Esophagus (tissue), 2 donors: ENCODE data around the gene CEBPB. TPM values are rescaled to one million over a fixed set of nuclear protein-coding genes. Genes with fewer than 3 reads are reported as not detected.

Source experiments
- H3K27ac ChIP-seq, 2 donors: one replicate each; pipeline ENCODE4 v1.5.1; 2013; ENCODE audit warnings: low read depth in 2 of 2, mild to moderate bottlenecking in 2 of 2, inconsistent platforms in 1 of 2, low read length in 1 of 2, moderate library complexity in 1 of 2
- H3K27me3 ChIP-seq, 2 donors: one replicate each; pipeline ENCODE4 v1.6.1; 2013; ENCODE audit warnings: low read length in 2 of 2, control low read depth in 1 of 2, mild to moderate bottlenecking in 1 of 2; ENCODE audit not compliant: insufficient read depth in 2 of 2, control insufficient read depth in 1 of 2
- H3K36me3 ChIP-seq, 2 donors: one replicate each; pipeline ENCODE4 v1.6.1; 2013; ENCODE audit warnings: low read length in 1 of 2; ENCODE audit not compliant: control insufficient read depth in 2 of 2, insufficient read depth in 2 of 2
- H3K4me1 ChIP-seq, 2 donors: one replicate each; pipeline ENCODE4 v1.6.1; 2013; ENCODE audit warnings: low read length in 1 of 2; ENCODE audit not compliant: control insufficient read depth in 2 of 2, insufficient read depth in 2 of 2
- H3K4me3 ChIP-seq, 2 donors: one replicate each; pipeline ENCODE4 v1.5.1; 2013; ENCODE audit warnings: low read length in 2 of 2, mild to moderate bottlenecking in 2 of 2, low read depth in 1 of 2, moderate library complexity in 1 of 2
- H3K9me3 ChIP-seq, 2 donors: one replicate each; pipeline ENCODE4 v1.6.1; 2013; ENCODE audit warnings: mild to moderate bottlenecking in 2 of 2, low read depth in 1 of 2, low read length in 1 of 2, moderate library complexity in 1 of 2; ENCODE audit not compliant: control insufficient read depth in 2 of 2, insufficient read depth in 1 of 2
- WGBS, 2 donors: extraction: QIAGEN DNeasy Blood & Tissue Kit; methylation state at CpG; one replicate each; pipeline ENCODE4 v1.1.7; 2013; 5-methylcytosine and 5-hydroxymethylcytosine counted together
- polyA plus RNA-seq, 2 donors: library from polyadenylated mRNA; stranded (reverse); fragments of 200-250 nt; gene quantifications; one replicate each; pipeline ENCODE4 v1.2.3, GENCODE V29; 2013
- donor health status: healthy with polysubstance abuse.
- donor health status: Bipolar disorder and iron deficiency.

The CEBPB gene
- polyA plus RNA-seq, 2 donors, result 6.9 to 19.6 TPM

DNA sequence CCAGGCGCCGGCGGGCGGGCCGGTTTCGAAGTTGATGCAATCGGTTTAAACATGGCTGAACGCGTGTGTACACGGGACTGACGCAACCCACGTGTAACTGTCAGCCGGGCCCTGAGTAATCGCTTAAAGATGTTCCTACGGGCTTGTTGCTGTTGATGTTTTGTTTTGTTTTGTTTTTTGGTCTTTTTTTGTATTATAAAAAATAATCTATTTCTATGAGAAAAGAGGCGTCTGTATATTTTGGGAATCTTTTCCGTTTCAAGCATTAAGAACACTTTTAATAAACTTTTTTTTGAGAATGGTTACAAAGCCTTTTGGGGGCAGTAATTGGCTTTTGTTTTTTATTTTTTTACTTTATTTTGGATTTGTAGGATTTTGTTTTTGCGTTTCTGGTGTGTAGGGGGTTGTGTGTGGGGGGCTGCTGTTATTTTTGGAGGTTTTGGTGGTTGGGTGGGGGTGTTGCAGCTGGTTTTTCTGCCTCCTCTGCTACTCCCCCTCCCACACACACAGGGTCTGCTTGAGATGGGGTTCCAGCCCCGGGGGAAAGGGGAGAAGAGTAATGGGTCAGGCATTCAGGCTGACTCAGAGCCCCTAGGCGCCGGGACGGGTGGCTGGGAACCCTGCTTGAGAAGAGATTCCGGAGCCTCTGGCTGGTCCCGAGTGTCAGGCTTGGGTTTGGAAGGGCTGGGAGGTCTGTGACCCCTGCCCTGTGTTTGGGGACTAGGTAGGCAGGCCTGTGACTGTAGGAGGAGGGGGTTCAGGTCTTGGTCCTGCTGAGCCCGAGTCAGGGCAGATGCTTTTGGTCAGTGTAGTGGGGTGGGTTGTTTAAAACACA is 2.0 kb downstream of the CEBPB start:
- Histone ChIP-seq H3K9me3 (no peaks in the 10 kb centered on the region), H3K27ac (peak overlapping the region; percentile 98 to 99), H3K4me3 (peak overlapping the region; percentile 58 to 82), H3K27me3 (no peaks in the 10 kb centered on the region), H3K4me1 (peaks cover 0 to 19% of the 10 kb centered on the region in 2 donors), H3K36me3 (peaks cover 4 to 13% of the 10 kb centered on the region in 2 donors)
- 4 to 5% methylated on average over 25 of the region's 25 CpGs for WGBS, 2 donors

DNA sequence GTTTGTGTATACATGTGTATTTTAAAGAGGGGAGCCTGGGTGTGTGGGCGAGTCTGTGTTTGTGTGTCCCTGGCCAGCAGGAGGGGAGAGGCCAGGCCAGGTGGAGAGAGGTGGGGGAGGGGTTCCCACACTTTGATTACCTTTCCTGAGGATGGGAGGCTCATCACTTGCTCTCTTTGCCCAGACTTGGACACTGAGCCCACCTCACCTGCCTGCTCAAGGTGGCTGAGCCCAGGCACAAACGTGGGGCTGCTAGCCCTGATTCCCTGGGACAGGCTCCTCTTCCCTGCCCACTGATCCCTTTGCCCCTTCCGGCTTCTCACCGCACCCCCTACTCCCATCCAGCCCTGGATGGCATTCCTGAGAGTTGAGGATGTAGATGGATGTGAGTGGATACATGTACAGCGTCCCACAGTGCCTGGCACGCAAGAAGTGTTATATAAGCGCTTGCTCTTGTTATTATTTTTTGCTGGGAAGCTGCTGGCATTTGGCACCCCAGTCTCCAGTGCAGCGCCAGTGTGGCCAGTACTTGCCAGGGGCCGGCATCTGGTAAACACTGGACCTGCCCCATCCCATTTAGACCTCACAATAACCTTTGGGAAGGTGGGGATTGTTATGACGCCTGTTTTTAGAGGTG is 2.7 kb downstream of the CEBPB start:
- no peaks in the 10 kb centered on the region for H3K9me3 ChIP-seq
- peaks cover 4 to 13% of the 10 kb centered on the region in 2 donors for H3K36me3 ChIP-seq
- WGBS, 2 donors, result 27 to 36% methylated on average over 10 of the region's 10 CpGs
- H3K4me1 ChIP-seq, result peaks cover 0 to 19% of the 10 kb centered on the region in 2 donors
- peak overlapping the region; percentile 62 to 80 for H3K27ac ChIP-seq
- H3K4me3 ChIP-seq, result peak overlapping the region; percentile 58 to 82
- H3K27me3 ChIP-seq, result no peaks in the 10 kb centered on the region

DNA sequence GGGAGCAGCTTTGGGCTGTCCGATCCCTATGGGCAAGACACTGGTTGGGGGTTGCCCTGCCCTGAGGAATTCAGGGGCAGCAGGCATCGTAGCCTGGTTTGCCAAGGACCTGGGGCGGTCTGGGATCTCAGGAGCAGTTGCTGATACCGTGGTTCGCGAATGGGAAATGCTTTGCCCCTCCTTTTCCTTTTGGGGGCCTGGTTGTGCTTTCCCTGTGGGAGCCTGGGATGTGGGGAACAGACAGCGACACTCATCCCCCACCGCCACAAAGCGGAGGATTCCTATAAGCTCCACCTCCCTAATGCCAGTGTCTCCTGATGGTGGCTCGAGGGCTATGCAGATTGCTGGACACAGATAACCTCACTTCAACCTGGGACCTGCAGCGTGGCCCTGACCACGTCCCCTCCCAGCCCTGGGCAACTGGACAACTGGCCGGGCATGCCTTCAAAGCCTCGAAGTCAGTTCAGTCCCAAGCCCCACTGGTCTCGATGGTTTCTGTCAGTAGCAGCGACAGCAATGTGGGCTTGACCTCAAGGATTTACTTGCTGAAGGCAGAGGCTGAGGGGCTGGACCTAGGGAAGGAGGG is 3.3 kb downstream of the CEBPB start:
- Histone ChIP-seq H3K27ac (peak overlapping the region; percentile 62 to 80), H3K4me3 (peak overlapping the region; percentile 58 to 82), H3K4me1 (peaks cover 0 to 19% of the 10 kb centered on the region in 2 donors), H3K9me3 (no peaks in the 10 kb centered on the region), H3K36me3 (peaks cover 4 to 13% of the 10 kb centered on the region in 2 donors), H3K27me3 (no peaks in the 10 kb centered on the region)
- WGBS, 2 donors, result 63 to 67% methylated on average over 16 of the region's 16 CpGs

DNA sequence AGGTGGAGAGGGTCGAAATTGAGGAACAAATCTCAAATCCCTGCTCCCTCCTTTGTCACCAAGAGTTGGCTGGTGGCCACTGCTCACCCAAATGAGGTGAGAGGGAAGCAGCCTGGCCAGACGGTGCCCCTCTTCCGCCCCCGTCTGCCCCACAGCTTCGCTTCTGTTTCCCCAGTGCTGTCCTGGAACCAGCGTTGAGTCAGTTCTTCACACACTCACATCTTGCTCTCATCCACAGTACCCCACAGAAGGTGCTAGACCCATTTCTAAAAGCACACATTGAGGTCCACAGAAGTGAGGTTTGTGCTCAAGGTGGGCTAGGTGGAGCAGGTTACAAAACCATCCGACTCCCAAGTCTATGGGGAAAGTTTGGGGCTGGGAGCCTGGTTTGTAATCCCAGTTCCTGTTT is 3.8 kb downstream of the CEBPB start:
- no peaks in the 10 kb centered on the region for H3K27me3 ChIP-seq
- H3K36me3 ChIP-seq, result peaks cover 4 to 13% of the 10 kb centered on the region in 2 donors
- H3K4me1 ChIP-seq, result peaks cover 0 to 19% of the 10 kb centered on the region in 2 donors
- H3K4me3 ChIP-seq, result peak overlapping the region; percentile 58 to 82
- H3K27ac ChIP-seq, result peak overlapping the region; percentile 62 to 80
- H3K9me3 ChIP-seq, result no peaks in the 10 kb centered on the region
- 71 to 83% methylated on average over 7 of the region's 7 CpGs for WGBS, 2 donors

DNA sequence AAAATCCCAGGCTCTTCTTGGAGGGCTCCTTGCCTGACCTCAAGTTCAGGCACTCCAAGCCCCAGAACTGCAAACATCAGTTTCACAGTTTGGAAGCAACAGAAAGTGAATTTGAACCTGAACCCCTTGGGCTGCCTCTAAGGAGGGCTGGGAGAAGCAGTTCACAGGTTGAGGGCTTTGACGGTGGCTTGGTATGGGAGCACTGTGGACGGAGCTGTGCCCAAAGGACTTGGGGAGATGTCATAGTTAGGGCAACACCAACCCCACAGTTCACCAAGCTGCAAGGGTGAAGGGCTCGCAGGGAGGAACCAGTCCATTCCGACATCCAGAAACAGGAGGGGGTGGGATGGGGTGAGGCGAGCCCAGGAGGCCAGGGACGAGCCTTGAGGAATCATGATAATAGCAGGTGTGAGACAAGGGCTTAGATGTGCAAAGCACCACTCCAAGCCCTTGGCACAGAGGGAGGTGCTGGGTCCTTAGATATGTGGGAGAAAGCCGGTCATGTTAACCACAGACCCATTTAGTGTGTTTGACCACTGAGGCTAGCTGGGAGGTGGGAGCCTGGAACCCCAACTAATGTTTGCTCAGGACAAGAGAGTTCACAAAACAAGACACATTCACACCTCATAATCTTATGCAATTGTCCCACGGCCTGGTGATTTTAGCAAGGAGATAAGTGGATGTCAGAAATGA is 4.3 kb downstream of the CEBPB start:
- Histone ChIP-seq H3K4me1 (peaks cover 0 to 19% of the 10 kb centered on the region in 2 donors), H3K9me3 (no peaks in the 10 kb centered on the region), H3K27me3 (no peaks in the 10 kb centered on the region), H3K36me3 (peaks cover 4 to 13% of the 10 kb centered on the region in 2 donors), H3K4me3 (no peak overlapping the region), H3K27ac (peak overlapping the region; percentile 62 to 80)
- WGBS, 2 donors, result 81 to 82% methylated on average over 8 of the region's 8 CpGs

DNA sequence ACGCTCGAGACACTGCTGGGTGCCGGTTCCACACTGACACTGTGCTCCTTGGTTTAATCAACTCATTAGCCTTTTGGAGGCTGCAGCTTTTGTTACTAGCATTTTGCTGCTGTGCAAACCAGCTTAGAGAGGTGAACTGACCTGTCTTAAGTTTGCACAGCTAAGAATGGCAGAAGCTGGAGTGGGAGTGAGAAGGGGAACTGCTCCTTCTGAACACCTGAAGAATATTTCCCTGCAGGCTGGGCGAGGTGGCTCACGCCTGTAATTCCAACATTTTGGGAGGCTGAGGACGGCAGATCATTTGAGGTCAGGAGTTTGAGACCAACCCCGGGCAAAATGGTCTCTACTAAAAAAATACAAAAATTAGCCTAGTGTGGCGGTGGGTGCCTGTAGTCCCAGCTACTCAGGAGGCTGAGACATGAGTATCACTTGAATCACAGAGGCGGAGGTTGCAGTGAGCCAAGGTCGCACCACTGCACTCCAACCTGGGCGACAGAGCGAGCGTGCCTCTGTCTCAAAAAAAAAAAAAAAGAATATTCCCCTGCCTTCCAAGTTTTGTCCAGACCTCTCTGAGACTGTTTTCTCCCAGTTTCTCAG is 5.0 kb downstream of the CEBPB start:
- 86 to 87% methylated on average over 13 of the region's 13 CpGs for WGBS, 2 donors
- no peak overlapping the region for H3K4me3 ChIP-seq
- H3K9me3 ChIP-seq, result no peaks in the 10 kb centered on the region
- H3K36me3 ChIP-seq, result peaks cover 4 to 13% of the 10 kb centered on the region in 2 donors
- peaks cover 0 to 19% of the 10 kb centered on the region in 2 donors for H3K4me1 ChIP-seq
- no peaks in the 10 kb centered on the region for H3K27me3 ChIP-seq
- H3K27ac ChIP-seq, result no peak overlapping the region

DNA sequence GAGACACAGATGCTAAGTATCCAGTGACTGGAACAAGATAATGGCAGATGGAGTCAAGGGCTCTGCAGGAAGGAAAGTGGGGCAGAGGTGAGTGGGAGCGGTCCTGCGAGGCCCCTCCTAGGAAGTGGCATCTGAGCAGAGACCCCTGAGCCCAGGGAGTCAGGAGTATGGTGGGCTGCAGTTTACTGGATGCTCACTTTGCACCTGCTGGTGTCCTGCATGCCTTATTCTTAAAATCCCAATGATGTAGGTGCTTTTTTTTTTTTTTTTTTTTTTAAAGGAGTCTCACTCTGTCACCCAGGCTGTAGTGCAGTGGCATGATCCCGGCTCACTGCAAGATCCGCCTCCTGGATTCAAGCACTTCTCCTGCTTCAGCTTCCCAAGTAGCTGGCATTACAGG is 5.6 kb downstream of the CEBPB start:
- WGBS, 2 donors, result 86 to 95% methylated on average over 4 of the region's 4 CpGs
- no peak overlapping the region for H3K27ac ChIP-seq
- H3K9me3 ChIP-seq, result no peaks in the 10 kb centered on the region
- H3K4me1 ChIP-seq, result peaks cover 0 to 19% of the 10 kb centered on the region in 2 donors
- H3K36me3 ChIP-seq, result peaks cover 4 to 13% of the 10 kb centered on the region in 2 donors
- no peak overlapping the region for H3K4me3 ChIP-seq
- H3K27me3 ChIP-seq, result no peaks in the 10 kb centered on the region

DNA sequence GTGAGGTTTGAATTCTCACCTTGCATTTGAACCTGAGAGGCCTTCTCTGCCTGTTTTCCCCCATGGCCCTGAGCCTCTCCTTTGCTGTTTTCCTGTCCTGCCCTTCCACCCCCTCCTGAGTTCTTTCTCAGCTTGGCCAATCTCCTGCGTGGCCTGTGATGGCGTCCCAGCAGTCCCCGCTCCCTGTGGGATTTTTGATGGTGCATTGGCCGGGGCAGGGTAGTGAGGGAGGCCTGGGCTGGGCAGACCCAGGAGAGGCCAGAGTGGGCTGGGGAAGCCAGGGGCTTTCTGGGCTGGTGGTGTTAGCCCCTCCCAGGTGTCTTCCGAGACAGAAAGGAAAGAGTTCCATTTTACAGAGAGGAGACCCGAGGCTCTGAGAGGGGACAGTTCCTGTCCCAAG is 6.3 kb downstream of the CEBPB start:
- WGBS, 2 donors, result 91 to 92% methylated on average over 6 of the region's 6 CpGs
- H3K27ac ChIP-seq, result no peak overlapping the region

More for the DNA sequence above, 6.3 kb downstream of the CEBPB start:
- Histone ChIP-seq H3K36me3 (peaks cover 4 to 13% of the 10 kb centered on the region in 2 donors), H3K4me3 (no peak overlapping the region), H3K9me3 (no peaks in the 10 kb centered on the region), H3K27me3 (no peaks in the 10 kb centered on the region), H3K4me1 (peaks cover 0 to 19% of the 10 kb centered on the region in 2 donors)
